ENCODE measurements around the gene STEAP3. TPM values are rescaled to one million over a fixed set of nuclear protein-coding genes. Genes with fewer than 3 reads are reported as not detected.
A peak's percentile ranks its signal among the peaks of the same experiment; 100 is the strongest.

The STEAP3 gene
- polyA plus RNA-seq, 2 of the 4 experiments (the other 2 are of a cell fraction) = 23.5 to 30.2 TPM

GRCh38 chr2:119249855-119250717 is 26.5 kb downstream of the STEAP3 start (continued):
- TF ChIP-seq REST (IDR thresholded peaks at IDR 0.05) = no peak
- TF ChIP-seq GATA3 (IDR thresholded peaks at IDR 0.05; ENCODE audit: borderline replicate concordance) = no peak
- no peak for TF ChIP-seq EP300 (IDR thresholded peaks at IDR 0.05)
- TF ChIP-seq EHMT2 (IDR thresholded peaks at IDR 0.05; ENCODE audit: low read depth) = no peak
- no peak for TF ChIP-seq TP53 (CRISPR knock-in tag; IDR thresholded peaks at IDR 0.05)
- no peak for TF ChIP-seq PHF8 (IDR thresholded peaks at IDR 0.05; ENCODE audit: borderline replicate concordance, low read depth)
- TF ChIP-seq KDM1A (IDR thresholded peaks at IDR 0.05; ENCODE audit: low read depth) = no peak
- TF ChIP-seq SREBF2 (IDR thresholded peaks at IDR 0.05) = no peak
- no peak for TF ChIP-seq HEYL (CRISPR knock-in tag; IDR thresholded peaks at IDR 0.05)
- TF ChIP-seq EHF (CRISPR knock-in tag; IDR thresholded peaks at IDR 0.05) = no peak
- TF ChIP-seq ATOH8 (CRISPR knock-in tag; IDR thresholded peaks at IDR 0.05; ENCODE audit: low read depth) = no peak
- TF ChIP-seq CHD4 (IDR thresholded peaks at IDR 0.05; ENCODE audit: borderline replicate concordance) = no peak

- H3K4me3 ChIP-seq = no peak overlapping the region
- H3K27ac ChIP-seq = peak overlapping the region in 1 of 2 experiments; percentile 93; a peak in 3 of 6 replicates
- WGBS (ENCODE audit: missing lambda C conversion rate) = 91% methylated on average over 7 of the region's 10 CpGs
- ChIA-PET CTCF (interaction anchor here (2.7 kb wide), 1 partner anchor 13 kb away, joined by 16 read pairs; no protein-coding TSS in a partner anchor), POLR2A (no interaction called here)
- no peaks in the 10 kb centered on the region for H3K9me3 ChIP-seq
- no peak for ATAC-seq
- H3K4me1 ChIP-seq = peaks cover 52% of the 10 kb centered on the region
- FAIRE-seq = no peak
- no peak for TF ChIP-seq NFE2L2 (conservative IDR thresholded peaks at IDR 0.05; ENCODE audit: low read length)
- no peak for TF ChIP-seq JUN (IDR thresholded peaks at IDR 0.05)
- no peak for TF ChIP-seq PHF8 (IDR thresholded peaks at IDR 0.05; ENCODE audit: borderline replicate concordance, low read depth)
- TF ChIP-seq CHD4 (IDR thresholded peaks at IDR 0.05; ENCODE audit: borderline replicate concordance) = no peak
- no peak for TF ChIP-seq ELK1 (IDR thresholded peaks at IDR 0.05; ENCODE audit: low read depth, low read length)
- no peak for DNase-seq (ENCODE audit: low read depth in 1 of 2, low spot score in 1 of 2)
- no peak overlapping the region for H3K4me2 ChIP-seq
Observed at GRCh38 chr2:119250718-119251290, 27.2 kb downstream of the STEAP3 start.

- no peaks in the 10 kb centered on the region for H3K9me3 ChIP-seq
- CTCF ChIA-PET = interaction anchor here (5.7 kb wide), 1 partner anchor 14 kb away, joined by 38 read pairs; no protein-coding TSS in a partner anchor
- H3K4me2 ChIP-seq = peak overlapping the region; percentile 71; the same call in 2 of the 3 replicates
- H3K27ac ChIP-seq = peak overlapping the region; percentile 84 to 93
- 95% methylated on average over 5 of the region's 5 CpGs for WGBS (ENCODE audit: missing lambda C conversion rate)
- ATAC-seq (no peak), FAIRE-seq (no peak), DNase-seq (ENCODE audit: low read depth in 1 of 2, low spot score in 1 of 2) (no peak)
- peaks cover 59% of the 10 kb centered on the region for H3K4me1 ChIP-seq
- H3K4me3 ChIP-seq = no peak overlapping the region
- POLR2A ChIA-PET = interaction anchor here (2.1 kb wide), 1 partner anchor 11 kb away, joined by 8 read pairs; no protein-coding TSS in a partner anchor
- no peak for TF ChIP-seq HES2 (IDR thresholded peaks at IDR 0.05)
- no peak for TF ChIP-seq ZC3H11A (IDR thresholded peaks at IDR 0.05)
- TF ChIP-seq TP53 (CRISPR knock-in tag; IDR thresholded peaks at IDR 0.05) = no peak
- no peak for TF ChIP-seq FOXS1 (CRISPR knock-in tag; IDR thresholded peaks at IDR 0.05)
- TF ChIP-seq PHF8 (IDR thresholded peaks at IDR 0.05; ENCODE audit: borderline replicate concordance, low read depth) = no peak
- no peak for TF ChIP-seq RAD21 (conservative IDR thresholded peaks at IDR 0.05 in 1 of 2, IDR thresholded peaks at IDR 0.05 in 1 of 2)
- TF ChIP-seq NFE2L2 (conservative IDR thresholded peaks at IDR 0.05; ENCODE audit: low read length) = no peak
- TF ChIP-seq CBX8 (IDR thresholded peaks at IDR 0.05) = no peak
- TF ChIP-seq FOSB (CRISPR knock-in tag; IDR thresholded peaks at IDR 0.05) = no peak
- no peak for TF ChIP-seq HOXA7 (CRISPR knock-in tag; IDR thresholded peaks at IDR 0.05)
- no peak for TF ChIP-seq ZSCAN20 (CRISPR knock-in tag; IDR thresholded peaks at IDR 0.05)
- no peak for TF ChIP-seq HMGXB4 (CRISPR knock-in tag; IDR thresholded peaks at IDR 0.05; ENCODE audit: borderline replicate concordance)
- no peak for TF ChIP-seq KDM5A (IDR thresholded peaks at IDR 0.05)
- no peak for TF ChIP-seq NR3C1 (IDR thresholded peaks at IDR 0.05)
Observed at GRCh38 chr2:119251652-119252051, 28.0 kb downstream of the STEAP3 start.

Measured in A549 (cell line).